ENCODE data around the gene PCDHB2.
"Not testable (repeated sequence)": the region's sequence is repeated elsewhere in the genome, so short reads cannot be mapped to it uniquely, and the experiment has no call there.

DNA sequence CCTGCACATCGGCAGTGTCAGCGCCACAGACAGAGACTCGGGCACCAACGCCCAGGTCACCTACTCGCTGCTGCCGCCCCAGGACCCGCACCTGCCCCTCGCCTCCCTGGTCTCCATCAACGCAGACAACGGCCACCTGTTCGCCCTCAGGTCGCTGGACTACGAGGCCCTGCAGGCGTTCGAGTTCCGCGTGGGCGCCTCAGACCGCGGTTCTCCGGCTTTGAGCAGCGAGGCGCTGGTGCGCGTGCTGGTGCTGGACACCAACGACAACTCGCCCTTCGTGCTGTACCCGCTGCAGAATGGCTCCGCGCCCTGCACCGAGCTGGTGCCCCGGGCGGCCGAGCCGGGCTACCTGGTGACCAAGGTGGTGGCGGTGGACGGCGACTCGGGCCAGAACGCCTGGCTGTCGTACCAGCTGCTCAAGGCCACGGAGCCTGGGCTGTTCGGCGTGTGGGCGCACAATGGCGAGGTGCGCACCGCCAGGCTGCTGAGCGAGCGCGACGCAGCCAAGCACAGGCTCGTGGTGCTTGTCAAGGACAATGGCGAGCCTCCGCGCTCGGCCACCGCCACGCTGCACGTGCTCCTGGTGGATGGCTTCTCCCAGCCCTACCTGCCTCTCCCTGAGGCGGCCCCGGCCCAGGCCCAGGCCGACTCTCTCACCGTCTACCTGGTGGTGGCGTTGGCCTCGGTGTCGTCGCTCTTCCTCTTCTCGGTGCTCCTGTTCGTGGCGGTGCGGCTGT, 29.2 kb downstream of the PCDHB2 start:
- not testable (repeated sequence) for TF ChIP-seq EZH2phosphoT487 (IDR thresholded peaks at IDR 0.05; ENCODE audit: insufficient read depth, low read depth); EZH2 (IDR thresholded peaks at IDR 0.05; ENCODE audit: insufficient read depth, poor library complexity, severe bottlenecking)
